Measurements from ENCODE around the gene MSX1.
"Not testable (repeated sequence)": the region's sequence is repeated elsewhere in the genome, so short reads cannot be mapped to it uniquely, and the experiment has no call there.

MSX1 gene

DNA sequence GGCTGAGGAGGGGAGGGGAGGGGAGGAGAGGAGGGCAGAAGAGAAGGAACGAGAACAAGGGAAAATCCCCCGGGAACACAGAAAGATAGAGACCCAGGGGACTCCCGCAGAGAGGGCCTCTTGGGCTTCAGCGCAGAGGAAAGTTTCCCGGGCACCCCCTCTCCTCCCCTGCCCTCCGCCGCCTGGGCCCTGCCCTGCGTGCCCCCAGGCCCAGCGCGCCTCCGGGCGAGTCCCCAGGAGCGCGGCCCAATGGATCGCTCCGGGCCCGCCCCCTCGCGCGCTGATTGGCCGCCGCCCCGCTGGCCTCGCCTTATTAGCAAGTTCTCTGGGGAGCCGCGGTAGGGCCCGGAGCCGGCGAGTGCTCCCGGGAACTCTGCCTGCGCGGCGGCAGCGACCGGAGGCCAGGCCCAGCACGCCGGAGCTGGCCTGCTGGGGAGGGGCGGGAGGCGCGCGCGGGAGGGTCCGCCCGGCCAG is at the start of gene MSX1:
MSX1 (plus strand) TSS at position 341 of the 474 bp plus-strand sequence. CDS start 235 bp downstream, outside the sequence.
- FAIRE-seq, result no peak

DNA sequence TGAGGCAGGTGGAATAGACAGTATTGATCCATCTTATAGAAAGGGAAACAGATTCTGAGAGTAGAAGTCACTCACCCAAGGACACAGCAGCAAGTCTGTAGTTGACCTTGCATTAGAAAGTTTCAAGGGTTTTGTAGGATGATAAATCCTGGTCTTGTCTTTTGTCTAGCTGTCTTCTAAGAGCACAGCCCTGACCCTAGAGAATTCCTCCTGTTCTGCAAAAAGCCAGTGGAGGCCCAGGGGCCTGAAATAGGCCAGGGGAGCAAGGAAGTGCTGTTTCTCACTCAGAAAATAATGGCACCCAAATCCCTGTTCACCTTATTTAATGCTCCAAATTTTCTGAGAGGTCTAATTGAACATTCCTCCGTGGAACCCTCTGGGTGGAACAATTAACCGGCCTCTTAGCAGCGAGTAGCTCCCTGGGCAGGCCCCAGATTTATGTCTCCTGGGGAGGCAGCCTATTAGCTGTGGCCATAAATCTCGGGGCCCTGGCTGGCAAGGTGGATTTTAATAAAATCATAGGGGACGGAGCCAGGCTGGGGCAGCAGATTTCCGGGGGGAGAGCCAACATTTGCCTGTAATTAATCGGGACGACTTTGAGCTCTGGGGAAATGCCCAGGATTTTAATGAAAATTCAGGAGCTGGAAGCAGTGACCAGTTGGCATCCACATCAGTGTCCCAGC is 49.2 kb upstream of the MSX1 start:
- no peak for FAIRE-seq

DNA sequence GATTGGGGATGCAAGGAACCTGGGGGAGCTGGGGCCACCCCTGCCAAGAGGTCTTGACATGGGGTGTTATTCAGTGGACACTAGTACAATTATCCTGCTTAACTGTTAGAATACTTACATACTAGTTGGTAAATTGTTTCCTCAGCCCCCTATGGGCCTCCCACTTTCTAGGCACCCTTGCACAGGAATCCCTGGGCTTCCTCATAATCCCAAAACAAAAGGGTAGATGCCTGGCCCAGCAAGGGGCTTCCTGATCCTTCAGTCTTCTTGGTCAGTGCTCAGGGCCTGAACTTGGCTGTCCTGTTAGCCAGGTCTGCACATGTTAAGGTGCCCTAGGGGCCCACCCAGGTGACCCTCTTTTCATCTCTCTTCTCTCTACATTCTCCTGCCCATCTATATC is 48.7 kb upstream of the MSX1 start:
- no peak for FAIRE-seq

DNA sequence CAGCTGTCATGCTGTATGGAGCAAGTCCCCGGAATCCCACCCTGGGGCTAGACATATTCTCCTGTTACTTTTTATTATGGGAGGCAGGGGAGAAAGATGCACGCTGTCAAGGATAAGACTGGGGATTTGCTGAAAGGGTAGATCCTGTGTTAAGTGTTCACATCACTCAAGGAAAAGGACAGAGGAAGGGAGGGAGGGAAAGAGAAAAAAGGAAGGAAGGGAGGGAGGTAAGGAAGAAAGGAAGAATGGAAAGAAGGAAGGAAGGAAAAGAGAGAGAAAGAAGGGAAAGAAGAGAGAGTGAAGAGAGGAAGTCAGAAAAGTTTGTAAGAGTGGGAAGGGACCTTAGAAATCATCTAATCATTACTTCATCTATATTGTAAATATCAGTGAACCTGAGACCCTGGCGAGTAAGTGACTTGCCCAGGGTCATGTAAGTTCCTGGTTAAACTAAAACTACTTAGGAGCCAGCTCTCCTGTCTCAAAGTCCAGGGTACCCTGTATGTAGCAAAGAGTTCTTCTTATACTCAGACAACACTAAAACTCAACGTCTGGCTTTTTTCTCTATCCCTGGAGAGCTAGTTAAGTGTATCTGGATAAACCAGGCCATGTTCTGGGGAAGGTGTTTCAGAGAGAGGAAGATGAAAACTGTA is 47.2 kb upstream of the MSX1 start:
- FAIRE-seq, result no peak

DNA sequence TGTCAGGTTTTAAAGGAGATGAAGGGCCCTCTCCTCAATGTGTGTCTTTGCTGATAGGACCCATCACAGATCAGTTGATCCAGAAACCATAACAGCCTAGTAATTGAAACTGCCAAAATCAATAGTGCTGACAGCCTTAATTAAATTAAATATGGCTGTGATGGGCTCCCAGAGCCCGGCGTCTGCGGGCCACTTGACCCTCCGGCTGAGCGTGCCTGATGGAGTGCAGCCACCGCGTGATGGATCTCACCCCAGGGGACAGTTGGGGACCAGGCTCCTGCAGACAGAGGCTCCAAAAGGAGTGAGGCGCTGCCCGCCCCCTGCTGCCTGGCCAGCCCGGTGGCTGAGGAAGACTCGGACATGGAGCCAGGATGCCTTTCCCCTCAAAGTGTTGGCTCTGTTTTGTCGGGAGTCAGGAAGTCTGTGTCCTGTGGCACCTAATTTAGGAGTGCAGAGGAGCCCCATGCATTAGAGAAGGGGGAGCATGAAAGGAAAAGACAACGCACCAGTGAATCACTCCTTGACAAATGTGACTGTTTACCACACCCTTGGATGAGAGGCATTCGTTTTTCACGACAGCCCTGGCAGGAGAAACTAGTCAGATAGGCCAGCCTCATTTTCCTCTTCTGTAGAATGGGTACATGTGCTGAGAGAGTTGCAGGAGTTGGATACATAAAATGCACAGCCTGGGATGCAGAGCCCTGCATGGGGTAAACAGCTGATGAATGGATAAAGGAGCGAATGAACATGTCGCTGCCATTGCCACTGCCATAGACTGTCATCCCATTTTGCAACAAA is 40.9 kb upstream of the MSX1 start:
- no peak for FAIRE-seq

DNA sequence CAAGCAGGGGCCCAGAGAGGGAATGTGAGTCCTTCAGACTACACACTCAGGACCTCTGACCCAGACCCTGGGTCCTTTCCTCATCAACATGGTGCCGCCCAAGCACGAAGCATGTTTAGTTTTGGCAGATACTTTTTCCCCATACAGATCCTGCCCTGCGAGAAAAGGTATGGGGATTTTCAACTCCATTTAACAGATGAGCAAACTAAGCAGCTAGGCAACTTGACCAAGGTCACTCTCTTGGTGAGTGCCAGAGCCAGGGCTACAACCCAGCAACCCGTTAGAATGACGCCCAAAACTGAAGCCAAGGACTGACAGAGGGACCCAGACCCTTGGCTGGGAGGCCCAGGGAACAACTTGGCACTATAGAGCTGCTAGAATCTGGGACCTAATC is 40.3 kb upstream of the MSX1 start:
- no peak for FAIRE-seq

DNA sequence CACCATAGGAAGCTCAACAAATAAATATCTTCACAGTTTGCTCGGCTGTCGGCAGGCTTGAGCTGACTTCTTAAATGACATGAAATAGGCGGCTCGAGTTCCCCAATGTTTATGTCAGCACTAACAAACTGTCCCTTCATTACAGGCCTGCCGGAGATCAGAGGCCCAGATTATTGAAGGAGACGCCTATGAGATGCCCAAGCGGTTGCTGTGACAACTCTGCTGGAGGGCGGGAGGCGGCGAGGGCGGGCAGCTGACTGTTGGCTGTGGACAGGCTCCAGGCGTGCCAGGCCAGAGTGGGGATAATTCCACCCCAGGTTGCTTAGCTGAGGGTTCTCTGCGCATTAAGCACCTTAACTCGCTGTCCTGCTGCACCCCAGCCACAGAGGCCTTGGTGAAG is 39.2 kb upstream of the MSX1 start:
- FAIRE-seq, result no peak

DNA sequence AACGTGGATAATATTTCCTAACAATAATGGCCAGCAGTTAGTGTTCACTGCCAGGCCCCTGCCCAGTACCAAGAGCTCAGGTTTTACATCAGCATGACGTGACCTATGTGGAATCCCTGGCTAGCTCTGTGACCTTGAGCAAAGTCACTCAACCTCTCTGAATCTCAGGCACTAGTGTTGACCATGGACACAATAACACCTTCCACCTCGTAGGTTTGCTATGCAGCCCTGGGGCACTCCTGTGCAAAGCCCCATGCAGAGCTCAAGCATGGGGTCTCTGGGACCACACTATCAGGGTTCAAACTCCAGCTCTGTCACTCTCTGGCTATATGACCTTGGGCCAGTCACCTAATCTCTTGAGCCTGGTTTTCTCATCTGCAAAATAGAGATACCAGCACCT is 38.7 kb upstream of the MSX1 start:
- FAIRE-seq, result no peak

DNA sequence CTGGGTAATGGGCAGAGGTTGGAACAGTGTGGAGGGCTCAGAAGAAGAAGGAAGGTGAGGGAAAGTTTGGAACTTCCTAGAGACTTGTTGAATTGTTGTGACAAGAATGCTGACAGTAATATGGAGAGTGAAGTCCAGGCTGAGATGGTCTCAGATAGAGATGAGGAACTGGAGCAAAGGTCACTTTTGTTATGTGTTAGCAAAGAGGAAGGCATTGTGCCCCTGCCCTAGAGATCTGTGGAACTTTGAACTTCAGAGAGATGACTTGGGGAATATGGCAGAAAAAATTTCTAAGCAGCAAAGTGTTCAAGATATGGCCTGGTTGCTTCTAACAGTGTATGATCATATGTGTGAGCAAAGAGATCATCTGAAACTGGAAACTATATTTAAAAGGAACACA is 37.9 kb upstream of the MSX1 start:
- no peak for FAIRE-seq

DNA sequence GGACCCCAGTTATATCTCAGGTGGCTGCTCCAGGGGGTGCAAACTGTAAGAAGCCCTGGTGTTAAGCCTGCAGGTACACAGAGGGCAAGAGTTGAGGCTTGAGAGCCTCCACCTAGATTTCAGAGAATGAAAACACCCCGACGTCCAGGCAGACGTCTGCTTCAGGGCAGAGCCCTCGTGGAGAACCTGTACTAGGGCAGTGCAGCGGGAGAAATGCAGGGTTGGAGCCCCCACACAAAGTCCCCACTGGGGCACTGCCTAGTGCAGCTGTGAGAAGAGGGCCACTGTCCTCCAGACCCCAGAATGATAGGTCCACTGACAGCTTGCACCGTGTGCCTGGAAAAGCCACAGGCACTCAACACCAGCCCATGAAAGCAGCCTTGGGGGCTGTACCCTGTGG is 37.2 kb upstream of the MSX1 start:
- FAIRE-seq, result not testable (repeated sequence)

DNA sequence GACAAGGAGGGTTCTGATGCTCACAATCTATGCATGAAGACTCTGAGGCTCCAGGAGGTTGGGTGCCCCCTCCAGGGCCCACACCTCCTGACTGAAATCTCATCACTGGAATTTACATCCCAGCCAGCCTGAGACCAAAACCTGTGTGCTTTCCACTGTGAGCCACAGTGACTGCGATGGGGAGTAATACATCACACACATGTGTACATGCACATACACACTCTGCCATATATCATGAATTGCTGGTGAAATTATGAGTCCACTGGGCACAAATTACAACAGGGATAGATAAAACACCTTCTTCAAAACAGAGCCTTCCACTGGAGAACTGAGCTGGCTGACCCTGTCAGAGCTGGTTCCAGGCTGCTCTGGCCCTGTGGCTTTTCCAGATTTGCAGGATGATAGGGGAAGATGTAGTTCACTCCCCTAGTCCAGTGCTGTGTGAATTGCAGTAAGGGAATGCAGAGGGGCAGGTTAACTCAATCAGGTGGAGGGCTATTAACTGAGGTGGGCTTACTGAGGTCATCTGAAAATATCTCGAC is 35.8 kb upstream of the MSX1 start:
- no peak for FAIRE-seq

DNA sequence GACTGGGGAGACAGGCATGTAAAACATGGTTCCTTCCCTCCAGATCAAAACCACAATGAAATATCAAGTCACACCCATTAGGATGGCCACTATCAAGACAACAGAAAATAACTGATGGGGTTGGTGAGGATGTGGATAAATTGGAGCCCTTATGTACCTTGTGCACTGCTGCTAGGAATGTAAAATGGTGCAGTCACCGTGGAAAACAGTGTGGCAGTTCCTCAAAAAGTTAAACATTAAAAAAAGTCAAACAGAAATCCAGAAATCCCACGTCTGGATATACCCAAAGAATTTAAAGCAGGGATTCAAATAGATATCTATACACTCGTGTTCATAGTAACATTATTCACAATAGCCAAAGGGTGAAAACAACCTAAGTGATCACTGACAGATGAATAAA is 35.2 kb upstream of the MSX1 start:
- FAIRE-seq, result no peak

DNA sequence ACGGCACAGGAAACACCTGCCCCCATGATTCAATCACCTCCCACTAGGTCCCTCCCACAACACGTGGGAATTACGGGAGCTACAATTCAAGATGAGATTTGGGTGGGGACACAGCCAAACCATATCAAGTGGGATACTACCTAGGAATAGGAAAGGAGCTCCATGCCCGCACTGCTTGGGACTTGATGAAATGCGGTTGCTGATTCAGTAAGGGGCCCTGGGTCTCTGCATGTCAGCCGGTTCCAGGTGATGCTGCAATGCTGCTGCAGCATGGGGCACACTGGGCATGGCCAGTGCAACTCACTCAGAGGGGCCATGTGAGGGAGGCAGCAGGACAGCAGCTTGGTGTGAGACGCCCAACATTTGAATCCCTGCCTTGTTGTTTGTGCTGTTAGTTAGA is 34.0 kb upstream of the MSX1 start:
- FAIRE-seq, result no peak

DNA sequence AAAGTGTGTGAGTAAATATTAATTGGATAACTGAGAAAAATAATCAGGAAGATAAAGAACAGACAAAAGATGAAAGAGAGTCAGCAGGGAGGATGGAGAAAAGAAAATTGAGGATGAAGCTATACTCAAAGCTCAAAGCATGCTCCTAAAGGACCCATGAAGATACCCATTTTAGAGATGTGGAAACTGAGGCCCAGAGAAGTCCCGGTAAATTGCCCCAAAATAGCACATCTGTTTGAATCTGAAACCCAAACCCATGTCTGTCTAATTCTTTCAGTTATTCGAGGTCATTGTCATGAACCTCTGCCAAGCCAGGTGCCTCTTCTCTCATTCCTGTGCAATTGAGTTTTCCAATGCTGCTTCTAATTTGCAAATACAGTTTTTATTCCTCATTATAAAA is 29.6 kb upstream of the MSX1 start:
- FAIRE-seq, result no peak

DNA sequence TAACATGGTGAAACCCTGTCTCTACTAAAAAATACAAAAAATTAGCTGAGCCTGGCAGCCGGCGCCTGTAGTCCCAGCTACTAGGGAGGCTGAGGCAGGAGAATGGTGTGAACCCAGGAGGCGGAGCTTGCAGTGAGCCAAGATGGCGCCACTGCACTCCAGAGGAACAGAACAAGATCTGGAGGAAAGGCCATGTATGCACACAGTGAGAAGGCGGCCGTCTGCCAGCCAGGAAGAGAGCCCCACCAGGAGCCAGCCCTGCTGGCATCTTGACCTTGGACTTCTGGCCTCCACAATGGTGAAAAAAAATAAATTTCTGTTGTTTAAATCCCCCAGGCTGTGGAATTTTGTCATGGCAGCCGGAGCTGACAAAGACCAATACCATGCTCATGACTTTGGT is 28.2 kb upstream of the MSX1 start:
- FAIRE-seq, result no peak

DNA sequence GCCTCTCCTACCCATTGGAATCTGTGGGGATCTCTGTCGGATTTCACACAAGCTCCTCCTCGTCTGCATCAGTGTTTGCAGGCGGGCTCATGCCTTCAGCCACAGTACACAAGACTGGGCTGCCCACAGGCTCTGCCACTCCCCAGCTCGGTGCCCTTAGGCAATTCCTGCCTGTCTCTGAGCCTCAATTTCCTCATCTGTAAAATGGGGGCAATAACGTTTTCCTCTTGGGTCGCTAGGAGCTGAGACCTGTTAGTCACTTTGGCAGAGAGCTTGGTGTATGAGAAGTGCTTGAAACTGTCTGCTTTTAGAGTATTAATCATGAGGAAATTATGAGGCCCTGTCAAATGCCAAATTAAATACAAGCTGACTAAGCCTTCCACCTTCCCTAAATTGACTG is 27.6 kb upstream of the MSX1 start:
- FAIRE-seq, result no peak

DNA sequence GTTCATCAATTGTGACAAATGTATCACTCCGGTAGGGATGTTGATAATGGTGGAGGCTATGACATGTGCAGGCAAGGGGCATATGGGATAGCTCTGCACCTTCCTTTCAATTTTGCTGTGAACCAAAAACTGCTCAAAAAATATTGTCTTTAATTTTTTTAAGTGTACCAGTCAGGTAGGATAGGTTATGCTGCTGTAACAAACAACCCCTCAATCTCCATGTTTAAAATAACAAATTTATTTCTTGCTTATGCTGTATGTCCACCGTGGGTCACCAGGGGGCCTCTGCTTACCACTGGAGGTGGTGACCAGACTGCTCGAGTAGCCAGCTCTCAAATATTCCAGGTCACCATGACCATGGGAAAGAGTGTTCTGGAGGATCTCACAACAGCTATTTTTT is 23.4 kb upstream of the MSX1 start:
- FAIRE-seq, result no peak

DNA sequence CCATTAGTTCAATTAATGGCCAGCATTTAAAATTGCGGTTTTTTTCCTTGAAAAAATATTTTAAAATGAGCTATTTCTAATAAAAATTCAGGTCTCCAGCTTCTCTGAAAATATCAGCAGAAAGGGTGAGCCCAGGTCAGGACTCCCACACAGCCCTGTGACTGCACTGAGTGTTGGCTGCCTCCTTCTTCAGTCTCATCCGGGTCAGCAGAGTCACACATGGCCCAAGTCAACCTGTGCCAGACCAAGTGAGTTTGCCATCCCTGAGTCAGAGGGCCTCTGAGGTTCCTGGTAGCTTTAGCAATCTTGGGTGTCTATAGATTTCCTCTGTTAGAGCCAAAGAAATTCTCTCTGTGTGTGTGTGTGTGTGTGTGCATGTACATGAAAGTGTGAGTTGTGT is 22.1 kb upstream of the MSX1 start:
- no peak for FAIRE-seq

DNA sequence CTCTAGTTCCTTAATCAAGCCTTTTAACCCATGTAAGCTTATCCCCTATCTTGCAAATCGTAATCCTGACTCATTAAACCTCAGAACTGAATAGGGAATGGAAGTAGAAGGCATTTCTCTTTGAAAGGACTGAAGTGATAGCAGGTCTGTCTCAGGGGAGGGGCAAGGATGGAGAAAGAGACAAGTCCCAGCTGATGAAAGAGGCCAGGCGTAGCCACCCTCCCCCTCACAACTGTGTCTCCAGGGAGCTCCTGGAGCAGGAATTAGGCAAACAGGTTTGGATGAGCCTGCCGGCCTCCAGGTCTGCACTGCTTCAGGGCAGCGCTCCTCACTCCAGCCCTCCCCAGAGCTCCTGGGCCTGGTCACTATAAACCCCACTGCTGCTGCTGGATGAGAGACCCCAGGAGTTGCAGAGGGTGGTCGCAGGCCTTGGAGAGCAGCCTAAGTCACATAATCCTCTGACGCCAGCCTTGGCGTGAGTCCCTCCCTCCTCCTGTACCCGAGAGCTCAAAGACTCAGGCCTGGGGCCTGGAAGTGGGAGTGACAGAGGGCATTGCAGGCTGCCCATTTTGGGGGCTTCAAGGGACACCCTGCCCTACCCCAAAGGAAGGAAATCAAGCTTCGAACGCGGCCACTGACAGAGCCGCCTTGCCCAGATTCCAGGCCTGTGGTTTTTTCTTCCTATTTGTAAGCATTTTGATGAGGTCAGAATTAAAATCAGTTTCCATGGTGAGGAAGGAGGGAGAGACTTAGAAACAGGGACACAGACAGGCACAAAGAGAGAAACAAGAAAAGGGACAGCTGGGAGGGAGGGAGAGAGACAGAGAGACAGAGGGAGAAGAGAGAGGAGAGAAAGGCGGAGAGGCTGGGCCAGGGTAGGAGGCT is 21.2 kb upstream of the MSX1 start:
- no peak for FAIRE-seq

DNA sequence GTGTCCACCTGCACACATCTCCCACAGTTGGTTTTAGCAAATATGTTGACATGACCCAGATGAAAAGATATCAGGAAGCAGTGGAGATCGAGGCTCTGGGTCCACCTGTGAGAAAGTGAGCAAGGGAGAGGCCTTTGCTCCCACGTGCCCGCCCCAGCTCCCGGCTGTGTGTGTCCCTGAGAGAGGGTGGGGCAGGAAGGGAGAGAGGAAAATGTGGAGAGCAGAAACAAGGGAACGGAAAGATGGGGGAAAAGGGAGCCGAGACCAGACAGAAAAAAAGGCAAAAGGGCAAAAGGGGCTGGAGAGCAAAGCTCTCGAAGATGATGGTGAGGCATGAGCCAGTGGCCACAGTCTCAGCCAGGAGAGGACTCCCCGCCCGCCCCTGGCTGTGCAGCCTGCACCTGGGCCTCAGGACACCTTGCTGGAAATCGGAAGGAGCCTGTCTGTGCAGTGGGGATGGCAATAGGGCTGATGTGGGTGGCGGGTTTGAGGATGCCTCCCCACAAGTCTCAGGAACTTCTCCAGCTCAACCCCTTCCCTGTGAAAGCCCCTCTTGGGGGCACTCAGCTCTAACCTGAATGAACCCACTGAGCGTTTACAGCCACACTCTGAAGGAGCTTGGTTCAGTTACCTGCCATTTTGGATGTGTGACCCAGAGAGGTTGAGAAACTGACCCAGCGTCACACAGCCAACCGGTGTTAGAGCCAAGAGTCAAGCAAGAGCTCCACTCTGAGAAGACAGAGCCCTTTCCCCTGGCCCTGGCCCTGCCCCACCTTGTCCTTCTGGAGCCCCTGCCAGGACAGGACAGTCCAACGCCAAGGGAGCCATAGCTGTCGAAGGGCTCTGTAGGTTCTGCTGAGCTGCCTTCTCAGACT is 20.3 kb upstream of the MSX1 start:
- FAIRE-seq, result no peak

DNA sequence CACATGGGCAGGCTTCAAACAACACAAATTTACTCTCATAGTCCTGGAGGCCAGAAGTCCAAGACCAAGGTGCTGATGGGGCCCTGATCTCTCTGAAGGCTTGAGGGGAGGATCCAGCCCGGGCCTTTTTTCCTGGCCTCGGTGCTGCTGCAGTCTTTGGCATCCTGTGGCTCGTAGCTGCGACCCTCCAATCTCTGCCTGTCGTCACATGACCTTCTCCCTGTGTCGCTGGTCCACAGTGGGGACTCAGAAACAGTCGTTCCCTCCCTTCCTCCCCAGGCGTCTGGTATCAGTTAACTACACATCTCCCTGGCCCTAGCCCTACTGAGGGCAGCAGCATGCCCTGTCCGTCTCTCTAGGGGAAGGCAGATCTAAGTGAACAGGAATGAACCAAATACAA is 19.1 kb upstream of the MSX1 start:
- no peak for FAIRE-seq

DNA sequence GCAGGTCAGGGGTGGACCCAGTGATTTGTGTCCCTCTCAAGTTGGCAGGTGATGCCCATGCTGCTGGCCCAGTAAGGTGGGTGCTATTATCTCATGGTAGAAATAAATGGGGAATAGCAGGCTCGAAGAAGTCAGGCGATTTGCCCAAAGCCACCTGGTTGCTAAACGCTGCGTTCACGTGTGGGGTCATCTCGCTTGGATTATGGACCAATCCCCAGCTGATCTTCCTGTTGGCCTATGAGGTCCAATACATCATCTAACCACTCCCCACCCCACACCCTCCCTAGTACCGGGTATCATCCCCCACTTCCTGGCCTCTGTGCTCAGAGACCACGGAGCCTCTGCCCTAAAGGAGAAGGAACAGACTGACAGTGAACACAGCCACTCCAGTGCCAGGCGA is 18.3 kb upstream of the MSX1 start:
- no peak for FAIRE-seq

Data from islet of Langerhans (tissue), 1 donor.